ENCODE data around the gene GORAB.

GORAB gene

DNA sequence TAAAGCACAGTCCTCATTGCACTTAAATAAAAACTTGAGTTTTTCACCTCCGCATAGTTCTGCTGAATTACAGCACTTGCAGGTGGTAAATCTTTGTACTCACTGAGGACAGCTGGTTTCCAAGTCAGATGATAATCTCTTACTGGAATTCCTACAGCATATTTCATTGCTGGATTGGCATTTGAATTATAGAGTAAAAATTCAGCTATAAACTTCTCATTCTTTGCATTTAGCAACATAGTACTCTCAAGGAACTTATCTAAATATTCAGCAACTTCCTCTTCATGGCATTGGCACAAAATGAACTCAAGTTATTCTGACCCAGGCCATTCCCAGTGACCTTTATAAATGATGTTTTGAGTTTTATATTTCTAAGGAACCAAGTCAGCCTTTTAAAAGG lies 23.4 kb downstream of the GORAB start:
- TF ChIP-seq, protein P1, sequence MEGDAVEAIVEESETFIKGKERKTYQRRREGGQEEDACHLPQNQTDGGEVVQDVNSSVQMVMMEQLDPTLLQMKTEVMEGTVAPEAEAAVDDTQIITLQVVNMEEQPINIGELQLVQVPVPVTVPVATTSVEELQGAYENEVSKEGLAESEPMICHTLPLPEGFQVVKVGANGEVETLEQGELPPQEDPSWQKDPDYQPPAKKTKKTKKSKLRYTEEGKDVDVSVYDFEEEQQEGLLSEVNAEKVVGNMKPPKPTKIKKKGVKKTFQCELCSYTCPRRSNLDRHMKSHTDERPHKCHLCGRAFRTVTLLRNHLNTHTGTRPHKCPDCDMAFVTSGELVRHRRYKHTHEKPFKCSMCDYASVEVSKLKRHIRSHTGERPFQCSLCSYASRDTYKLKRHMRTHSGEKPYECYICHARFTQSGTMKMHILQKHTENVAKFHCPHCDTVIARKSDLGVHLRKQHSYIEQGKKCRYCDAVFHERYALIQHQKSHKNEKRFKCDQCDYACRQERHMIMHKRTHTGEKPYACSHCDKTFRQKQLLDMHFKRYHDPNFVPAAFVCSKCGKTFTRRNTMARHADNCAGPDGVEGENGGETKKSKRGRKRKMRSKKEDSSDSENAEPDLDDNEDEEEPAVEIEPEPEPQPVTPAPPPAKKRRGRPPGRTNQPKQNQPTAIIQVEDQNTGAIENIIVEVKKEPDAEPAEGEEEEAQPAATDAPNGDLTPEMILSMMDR (conservative IDR thresholded peaks at IDR 0.05; ENCODE audit: low read length), result no peak

DNA sequence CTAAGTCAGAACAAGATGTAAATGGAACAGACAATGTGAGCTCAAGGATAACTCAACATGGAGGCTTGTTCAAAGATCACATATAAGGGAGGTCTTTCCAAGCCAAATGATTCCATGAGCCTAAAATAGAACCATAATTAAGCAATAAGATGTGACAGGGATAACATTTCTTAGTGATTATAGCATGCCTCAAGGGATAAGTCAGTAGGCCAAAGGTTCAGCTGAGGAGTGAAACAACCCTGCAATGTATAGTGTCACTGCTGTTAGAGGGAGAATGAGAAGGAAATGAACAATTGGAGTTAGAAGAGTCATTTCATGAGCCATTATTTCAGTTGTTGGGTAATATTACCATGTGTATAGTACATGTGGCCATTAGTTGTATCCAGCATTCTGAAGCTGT lies 25.0 kb downstream of the GORAB start:
- TF ChIP-seq, protein P1 (conservative IDR thresholded peaks at IDR 0.05; ENCODE audit: low read length), result no peak
- no peak overlapping the region for H3K4me3 ChIP-seq (ENCODE audit: low read length)
- DNase-seq (ENCODE audit: low read depth), result peak; percentile 70

More for the DNA sequence above, 23.4 kb downstream of the GORAB start:
- DNase-seq (ENCODE audit: low read depth), result no peak
- no peak overlapping the region for H3K4me3 ChIP-seq (ENCODE audit: low read length)

DNA sequence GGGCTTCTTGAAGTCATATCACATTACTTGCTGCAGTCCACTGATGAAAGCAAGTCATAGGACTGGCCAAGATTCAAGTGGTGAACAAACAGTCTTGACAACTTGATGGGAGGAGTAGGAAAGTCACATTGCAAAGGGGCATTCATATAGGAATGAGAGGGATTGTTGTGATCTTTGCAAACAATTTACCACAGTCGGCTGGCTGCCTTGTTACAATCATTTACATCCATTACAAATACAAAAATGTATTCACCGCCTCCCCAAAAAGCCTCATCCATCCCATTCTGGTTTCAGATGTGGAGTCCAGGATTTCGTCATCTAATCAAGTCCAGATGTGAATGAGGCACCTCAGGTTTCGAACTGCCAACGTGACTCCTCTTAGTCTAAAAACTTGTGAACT lies 26.8 kb downstream of the GORAB start:
- DNase-seq (ENCODE audit: low read depth), result peak; percentile 41
- no peak overlapping the region for H3K4me3 ChIP-seq (ENCODE audit: low read length)
- TF ChIP-seq, protein P1 (conservative IDR thresholded peaks at IDR 0.05; ENCODE audit: low read length), result no peak

DNA sequence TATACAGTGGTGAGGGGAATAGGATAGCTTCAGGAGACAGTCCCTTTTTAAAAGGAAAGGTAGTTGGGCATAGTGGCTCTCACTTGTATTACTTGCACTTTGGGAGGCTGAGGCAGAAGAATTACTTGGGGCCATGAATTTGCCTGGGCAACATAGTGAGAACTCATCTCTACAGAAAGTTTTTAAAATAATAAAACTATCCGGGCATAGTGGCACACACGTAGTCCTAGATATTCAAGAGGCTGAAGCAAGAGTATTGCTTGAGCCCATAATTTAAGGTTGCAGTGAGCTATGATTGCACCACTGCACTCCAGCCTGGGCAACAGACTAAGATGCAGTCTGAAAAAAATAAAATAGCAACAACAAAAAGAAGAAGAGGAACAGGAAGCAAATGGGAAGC lies 27.2 kb downstream of the GORAB start:
- H3K4me3 ChIP-seq (ENCODE audit: low read length), result no peak overlapping the region
- TF ChIP-seq, protein P1 (conservative IDR thresholded peaks at IDR 0.05; ENCODE audit: low read length), result no peak
- no peak for DNase-seq (ENCODE audit: low read depth)

DNA sequence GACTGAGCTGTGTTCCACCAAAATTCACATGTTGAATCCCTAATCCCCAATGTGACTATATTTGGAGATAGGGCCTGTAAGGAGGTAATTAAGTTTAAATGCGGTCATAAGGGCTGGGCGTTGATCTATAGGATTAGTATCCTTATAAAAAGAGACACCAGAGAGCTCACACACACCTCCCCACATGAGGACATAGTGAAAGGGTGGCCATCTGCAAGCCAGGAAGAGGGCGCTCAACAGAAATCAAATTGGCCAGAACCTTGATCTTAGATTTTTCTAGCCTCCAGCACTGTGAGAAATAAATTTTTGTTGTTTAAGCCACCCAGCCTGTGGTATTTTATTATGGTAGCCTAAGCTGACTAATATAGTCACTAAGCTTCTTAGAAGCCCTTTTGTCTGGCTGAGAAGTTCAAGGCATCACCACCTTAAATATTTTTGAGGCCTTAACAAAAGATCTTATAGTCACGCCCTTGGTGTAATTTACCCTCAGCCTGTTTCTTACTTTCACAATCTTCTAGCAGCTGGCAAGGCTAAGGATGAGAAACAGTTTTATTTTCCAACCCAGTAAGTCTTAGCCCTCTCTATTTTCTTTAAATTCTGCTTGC lies 28.8 kb downstream of the GORAB start:
- no peak for DNase-seq (ENCODE audit: low read depth)
- TF ChIP-seq, protein P1 (conservative IDR thresholded peaks at IDR 0.05; ENCODE audit: low read length), result no peak
- no peak overlapping the region for H3K4me3 ChIP-seq (ENCODE audit: low read length)

DNA sequence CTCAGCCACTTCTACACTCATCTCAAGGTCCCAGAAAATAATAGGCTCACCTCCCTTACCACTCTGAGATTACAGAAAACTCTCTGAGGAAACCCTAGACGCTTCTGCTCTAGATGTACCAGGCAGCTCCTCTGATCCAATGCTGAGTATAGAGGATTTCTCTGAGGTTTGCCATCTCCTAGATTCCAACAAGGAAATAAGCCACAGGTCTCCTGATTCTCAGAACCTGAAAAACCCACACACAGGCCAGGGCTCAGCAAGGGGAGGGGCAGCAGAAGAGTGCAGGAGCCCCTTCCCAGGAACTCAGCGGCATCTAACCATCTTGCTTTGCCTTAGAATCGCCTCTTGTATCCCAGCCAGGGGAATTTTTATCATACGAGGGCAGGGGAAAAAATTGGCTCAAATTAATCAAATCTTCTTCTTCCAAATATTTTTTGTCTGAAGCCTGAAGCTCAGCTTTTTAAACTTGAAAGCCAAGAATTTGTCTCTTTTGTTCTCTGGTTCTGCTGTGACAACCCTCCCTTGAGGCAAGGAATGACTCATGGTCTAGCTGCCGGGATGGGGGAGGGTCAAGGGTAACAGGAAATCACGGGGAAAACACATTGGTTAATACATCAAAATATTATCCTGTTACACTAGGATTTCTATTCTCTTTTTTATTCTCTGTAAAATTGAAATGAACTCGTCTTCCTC lies 30.8 kb downstream of the GORAB start:
- TF ChIP-seq, protein P1 (conservative IDR thresholded peaks at IDR 0.05; ENCODE audit: low read length), result no peak
- peak overlapping the region; percentile 30; the same call in 1 of the 2 replicates for H3K4me3 ChIP-seq (ENCODE audit: low read length)
- DNase-seq (ENCODE audit: low read depth), result peak; percentile 89

DNA sequence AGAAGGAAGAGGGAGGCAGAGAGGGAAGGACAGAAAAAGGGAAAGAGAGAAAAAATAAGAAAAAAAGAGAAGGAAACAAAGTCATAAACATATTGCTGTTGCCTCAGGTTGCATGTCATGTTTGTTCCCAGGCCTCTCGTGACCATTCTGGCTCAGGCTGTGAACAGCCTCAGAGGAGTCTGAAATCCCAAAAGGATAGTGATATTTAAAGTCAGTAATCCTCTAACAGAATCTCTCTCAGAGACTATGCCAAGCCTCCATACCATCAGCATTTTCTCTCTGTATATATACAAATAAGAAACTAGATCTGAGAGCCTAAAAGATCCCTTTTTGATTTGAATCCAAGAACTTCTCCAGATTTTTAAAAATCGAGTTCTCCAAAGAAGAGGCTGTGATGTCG lies 35.2 kb downstream of the GORAB start:
- TF ChIP-seq, protein P1 (conservative IDR thresholded peaks at IDR 0.05; ENCODE audit: low read length), result no peak
- DNase-seq (ENCODE audit: low read depth), result no peak
- no peak overlapping the region for H3K4me3 ChIP-seq (ENCODE audit: low read length)
